HG02943 (cell line): Measurements from ENCODE around the gene NUTM2B.
"Not testable (repeated sequence)": the region's sequence is repeated elsewhere in the genome, so short reads cannot be mapped to it uniquely, and the experiment has no call there.

Source experiments
- ATAC-seq: cut with Tn5 transposase; IDR thresholded peaks from one replicate; pipeline ENCODE4 v1.9.1; 2021; ENCODE audit warnings: mild to moderate bottlenecking, low read depth, moderate library complexity; ENCODE audit not compliant: unreplicated experiment

The NUTM2B gene, protein sequence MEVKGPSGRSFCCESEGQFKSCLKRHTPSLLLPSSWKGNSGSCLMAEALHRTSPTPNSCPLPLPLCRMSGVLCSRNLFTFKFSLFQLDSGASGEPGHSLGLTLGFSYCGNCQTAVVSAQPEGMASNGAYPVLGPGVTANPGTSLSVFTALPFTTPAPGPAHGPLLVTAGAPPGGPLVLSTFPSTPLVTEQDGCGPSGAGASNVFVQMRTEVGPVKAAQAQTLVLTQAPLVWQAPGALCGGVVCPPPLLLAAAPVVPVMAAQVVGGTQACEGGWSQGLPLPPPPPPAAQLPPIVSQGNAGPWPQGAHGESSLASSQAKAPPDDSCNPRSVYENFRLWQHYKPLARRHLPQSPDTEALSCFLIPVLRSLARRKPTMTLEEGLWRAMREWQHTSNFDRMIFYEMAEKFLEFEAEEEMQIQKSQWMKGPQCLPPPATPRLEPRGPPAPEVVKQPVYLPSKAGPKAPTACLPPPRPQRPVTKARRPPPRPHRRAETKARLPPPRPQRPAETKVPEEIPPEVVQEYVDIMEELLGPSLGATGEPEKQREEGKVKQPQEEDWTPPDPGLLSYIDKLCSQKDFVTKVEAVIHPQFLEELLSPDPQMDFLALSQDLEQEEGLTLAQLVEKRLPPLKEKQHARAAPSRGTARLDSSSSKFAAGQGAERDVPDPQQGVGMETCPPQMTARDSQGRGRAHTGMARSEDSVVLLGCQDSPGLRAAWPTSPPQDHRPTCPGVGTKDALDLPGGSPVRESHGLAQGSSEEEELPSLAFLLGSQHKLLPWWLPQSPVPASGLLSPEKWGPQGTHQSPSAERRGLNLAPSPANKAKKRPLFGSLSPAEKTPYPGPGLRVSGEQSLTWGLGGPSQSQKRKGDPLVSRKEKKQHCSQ

DNA sequence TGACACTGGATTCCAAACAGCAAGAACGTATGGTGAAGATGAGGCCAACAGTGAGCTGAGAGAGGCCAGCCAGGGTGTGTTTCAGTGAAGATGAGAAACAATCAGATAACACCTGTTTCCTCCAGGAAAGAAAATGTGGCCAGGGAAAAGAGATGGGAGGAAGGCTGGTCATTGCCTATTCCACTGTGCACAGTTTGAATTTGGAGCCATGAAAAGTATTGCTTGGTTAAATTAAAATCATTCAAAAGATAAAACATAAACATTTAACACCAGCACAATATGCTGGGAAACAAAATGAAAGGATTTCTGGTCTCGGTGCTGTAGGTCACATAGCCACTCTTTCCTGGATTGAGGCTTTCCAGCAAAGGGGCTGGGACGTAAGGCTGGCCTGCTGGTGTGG lies at the start of gene NUTM2B:
TSS of gene NUTM2B (plus strand) at position 301 of the 400 bp plus-strand sequence. CDS start 383 bp downstream, outside the sequence.
- ATAC-seq: not testable (repeated sequence)

DNA sequence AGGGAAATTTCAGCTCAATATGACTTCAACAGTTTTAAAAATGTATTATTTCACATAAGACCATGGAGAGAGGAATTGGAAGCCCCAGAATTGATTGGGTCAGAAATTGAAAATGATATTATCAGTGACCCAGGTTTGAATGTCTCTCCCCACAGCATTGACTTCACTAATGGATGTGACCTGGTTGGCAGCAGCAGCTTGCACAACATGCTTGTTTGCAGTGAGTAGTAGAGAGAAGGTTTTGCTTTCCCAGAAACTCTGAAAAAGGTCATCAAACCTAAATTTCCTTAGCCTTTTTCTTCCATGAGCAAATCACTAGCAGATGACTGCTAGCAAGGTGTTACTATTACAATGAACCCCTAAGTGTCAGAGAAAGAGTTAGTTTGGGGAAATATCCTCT lies 39.7 kb upstream of the NUTM2B start:
- ATAC-seq: not testable (repeated sequence)

DNA sequence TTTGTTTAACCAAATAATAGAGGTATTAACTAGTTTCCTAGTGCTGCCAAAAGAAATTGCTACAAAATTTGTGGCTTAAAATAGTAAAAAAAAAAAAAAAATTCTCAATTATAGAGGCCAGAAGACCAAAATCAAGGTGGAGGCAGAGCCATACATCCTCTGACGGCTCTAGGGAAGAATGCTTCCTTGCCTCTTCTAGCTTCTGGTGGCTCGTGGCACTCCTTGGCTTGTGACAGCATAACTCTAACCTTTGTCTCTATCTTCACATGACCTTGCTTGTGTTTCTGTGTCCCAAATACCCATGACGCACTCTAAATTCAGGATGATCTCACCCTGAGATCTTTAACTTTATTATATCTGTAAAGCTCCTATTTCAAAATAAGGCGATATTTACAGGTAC lies 38.3 kb upstream of the NUTM2B start:
- ATAC-seq: not testable (repeated sequence)

DNA sequence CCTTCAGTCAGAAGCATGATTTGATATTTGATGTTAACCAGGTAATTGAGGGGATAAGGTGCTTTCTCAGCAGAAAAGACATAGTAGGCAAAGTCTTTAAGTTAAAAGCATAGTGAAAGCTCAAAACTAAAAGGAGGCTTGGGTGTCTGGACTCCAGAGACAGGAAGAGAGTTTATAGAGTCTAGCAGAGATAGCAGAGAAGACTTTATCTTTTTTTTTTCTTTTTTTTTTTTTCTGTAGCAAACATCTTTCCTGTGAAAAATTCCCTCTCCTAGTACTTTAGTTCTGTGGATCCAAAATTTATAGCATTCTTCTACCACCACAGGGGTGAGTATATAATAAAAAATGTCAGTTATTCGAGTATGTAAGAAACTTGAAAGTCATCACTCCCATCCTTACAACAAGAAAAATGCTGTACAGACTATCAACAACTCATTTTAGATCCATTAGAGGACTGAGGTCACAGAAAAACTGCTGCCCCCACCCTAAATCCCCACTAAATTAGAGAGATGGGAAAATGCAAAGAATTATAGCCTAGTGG lies 33.7 kb upstream of the NUTM2B start:
- not testable (repeated sequence) for ATAC-seq

DNA sequence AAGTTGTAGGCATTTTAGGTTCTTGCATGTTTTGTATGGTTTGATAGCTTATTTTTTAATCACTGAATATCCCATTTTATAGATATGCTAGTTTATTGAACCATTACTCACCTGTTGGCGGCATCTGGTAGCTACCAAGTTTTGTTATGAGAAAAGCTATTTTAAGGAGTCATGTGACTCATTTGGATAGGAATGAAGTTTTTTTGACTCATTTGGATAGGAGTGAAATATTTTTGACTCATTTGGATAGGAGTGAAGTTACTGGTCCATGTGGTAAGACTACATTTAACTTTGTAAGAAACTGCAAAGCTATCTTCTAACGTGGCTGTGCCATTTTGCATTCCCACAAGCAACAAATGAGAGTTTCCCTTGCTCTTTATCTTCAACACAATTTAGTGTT lies 28.1 kb upstream of the NUTM2B start:
- ATAC-seq: not testable (repeated sequence)

DNA sequence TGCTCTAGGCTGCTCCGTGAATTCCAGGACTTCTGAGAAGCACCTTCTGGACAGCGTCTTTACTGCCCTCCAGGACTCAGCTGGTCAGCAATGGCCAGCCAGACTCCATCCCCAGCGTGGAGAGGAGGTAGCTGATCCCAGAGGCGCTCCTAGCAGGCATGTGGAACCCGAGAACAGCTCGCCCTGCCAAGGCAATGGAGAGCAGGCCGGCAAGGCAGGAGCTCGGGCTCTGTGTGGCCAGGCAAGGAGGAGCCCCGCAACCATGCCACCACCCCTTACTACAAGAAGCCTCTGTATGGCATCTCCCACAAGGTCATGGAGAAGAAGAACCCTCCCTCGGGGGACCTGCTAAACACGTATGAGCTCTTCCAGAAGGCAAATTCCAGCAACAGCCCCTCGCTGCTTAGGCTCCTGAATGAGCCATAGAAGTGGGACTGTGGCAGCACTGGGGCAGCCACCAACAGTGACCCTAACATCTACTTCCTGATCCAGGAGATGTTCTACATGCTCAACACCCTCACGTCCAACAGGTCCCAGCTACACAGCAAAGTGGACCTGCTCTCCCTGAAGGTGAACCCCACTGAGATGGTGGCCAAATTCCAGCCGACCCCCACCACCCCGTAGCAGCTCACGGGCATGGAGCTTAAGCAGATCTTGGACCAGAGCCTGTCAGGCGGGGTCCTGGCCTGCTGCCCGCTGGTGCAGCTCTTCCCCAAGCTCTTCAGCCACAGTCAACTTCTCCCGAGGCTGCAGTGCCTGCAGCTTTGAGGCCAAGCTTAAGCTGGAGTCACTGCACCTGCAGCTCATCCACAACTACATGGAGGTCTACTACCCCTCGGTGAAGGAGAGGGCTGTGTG lies 19.8 kb upstream of the NUTM2B start:
- not testable (repeated sequence) for ATAC-seq

DNA sequence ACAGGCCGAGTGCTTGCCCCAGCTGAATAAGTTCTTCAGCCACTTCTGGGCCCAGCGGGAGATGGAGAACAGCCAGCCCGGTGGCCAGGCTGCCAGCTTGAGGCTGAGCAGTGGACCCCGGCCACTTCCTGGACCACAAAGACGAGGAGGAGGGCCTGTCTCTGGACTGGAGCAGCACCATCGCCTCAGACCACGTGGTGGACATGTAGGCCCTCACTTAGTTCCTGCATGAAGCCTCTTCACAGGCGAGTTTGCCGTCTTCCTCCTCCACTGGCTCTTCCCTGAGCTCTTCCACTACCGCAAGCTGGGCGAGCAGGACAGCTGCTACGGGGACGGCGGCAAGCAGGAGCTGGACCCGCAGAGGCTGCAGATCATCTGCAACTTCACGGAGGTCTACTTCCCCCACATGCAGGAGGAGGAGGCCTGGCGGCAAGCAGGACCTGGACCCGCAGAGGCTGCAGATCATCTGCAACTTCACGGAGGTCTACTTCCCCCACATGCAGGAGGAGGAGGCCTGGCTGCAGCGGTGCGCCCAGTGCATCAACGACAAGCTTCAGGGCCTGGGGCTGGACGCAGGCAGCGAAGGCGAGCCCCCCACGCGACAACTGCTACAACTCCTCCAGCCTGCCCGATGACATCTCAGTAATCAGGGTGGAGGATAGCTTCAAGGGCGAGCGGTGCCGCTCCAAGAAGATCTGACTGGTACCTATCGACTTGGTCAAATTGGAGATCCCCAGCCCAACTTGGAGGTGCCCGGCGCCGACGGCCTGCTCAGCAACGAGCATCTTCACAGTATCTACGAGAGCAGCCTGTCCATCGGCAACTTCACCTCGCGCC lies 18.9 kb upstream of the NUTM2B start:
- ATAC-seq: not testable (repeated sequence)

DNA sequence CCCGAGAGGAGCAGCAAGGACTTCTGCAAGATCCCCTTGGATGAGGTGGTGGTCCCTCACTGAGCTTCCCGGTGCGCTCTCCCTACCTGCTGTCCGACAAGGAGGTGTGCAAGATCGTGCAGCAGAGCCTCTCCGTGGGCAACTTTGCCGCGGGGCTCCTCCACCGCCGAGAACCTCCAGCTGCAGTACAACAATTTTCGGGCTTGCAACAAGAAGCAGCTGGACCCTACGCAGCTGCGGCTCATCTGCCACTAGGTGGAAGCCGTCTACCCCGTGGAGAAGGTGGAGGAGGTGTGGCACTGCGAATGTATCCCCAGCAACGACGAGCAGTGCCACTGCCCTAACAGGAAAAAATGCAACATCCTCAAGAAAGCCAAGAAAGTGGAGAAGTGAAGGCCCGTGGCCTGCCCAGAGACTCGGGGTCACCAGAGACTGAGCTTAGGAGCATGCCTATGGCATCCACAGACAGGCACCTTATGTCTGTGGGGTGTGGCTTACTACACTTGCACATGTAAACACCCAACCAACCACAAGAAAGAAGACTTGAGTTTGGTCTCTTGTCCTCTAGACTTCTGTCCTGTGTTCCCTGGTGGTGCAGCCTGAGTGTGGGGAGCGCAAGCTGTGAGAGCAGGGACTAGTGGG lies 17.9 kb upstream of the NUTM2B start:
- ATAC-seq: not testable (repeated sequence)

DNA sequence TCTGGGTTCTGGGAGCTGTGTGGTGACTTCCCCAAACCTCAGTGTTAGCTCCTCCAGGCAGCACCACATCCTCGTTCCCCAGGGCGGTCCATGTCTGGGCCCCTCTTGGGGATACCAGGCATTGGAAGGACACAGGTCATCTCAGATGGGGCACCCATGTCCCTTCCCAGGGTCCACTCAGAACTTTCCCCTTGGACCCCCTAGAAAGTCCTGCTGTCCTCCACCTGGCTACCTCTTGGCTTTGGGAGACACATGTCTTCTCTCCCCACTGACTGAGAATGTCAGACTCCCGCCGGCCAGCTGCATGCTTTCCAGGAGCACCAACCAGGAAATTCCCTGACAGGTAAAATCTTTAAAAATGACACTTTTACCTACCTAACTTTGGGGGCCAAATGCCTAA lies 16.4 kb upstream of the NUTM2B start:
- ATAC-seq: not testable (repeated sequence)

DNA sequence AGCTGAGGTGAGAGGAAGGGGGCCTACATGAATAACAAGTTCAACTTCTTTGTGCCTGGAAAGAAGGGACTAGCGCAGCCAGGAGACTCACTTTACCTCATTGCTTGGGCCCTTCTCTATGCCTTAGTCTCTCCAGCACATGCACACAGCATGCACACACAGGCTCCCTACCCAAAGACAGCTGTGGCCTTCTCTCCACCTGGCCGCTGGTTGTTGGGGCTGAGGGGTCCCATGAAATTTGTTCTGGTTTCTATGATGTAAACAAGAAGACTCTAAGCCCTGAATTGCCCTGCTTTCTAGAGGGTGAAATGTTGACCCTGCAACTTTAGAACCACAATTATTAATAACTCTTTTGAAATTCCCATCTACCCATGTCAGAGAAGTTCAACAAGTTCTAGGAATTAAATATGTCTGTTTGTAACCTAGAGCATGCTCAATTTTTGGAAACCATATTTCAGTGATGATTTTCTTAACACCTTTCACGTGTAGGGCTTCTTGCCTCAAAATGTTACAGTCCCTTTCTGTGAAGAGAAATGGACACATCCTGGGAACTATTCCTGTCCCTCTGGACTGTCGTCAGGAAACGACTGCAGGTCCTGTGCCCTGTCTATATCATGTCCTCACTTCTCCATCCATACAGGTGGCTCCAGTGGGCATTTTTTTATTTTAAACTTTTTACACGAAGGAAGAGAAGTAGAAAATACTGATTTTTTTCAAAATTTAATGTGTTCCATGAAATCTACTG lies 15.4 kb upstream of the NUTM2B start:
- not testable (repeated sequence) for ATAC-seq

DNA sequence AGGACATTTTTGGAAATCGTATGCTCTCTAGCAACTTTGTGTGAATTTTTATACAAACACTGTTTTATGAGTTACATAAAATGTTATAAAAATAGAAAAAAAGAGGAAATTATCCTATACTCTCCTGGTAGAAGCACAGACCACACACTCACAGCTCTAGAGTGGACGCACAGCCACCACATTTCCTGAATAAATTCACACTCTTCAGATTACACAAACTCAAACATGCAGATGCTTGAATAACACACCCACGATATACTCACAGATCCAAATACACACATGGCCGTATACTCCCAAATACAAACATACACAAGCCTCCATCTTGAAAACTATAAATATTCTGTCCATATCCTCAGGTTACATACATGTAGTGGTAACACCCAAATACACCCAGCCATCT lies 14.2 kb upstream of the NUTM2B start:
- ATAC-seq: not testable (repeated sequence)

DNA sequence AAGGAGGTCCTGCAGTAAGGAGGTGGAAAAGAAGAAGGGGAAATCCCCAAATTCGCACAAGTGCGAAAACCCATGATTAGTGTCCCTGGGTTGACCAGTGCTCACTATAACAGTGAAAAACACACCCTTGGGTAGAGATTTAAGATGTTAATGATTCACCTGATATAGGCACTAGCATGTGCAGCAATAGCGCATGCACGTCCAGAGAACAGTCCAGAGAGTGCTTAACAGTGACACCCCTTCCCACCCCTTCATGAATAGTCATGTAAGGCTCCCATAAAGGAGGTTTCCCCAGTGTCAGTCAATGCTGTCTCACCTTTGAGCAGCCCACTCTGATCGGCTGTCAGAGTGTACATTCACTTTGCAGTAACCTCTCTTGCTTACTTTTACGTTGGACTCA lies 6.4 kb upstream of the NUTM2B start:
- ATAC-seq: not testable (repeated sequence)

DNA sequence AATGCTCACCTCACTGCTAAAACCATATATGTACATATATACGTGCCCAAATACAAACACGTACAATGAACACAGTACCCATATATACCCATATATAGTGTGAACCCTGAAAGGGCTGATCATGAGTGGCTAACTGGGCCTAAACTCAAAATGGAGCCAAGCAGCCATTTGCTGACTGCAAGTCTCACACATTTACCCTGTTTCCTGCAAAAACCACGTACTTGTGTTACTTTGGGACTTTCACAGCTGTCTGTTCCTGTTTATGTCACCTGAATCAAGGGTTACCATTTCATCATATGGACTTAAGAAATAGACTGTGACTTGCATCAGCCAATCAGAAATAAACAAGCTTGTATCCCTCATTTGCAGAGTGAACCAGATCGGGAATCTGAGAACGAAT lies 5.9 kb upstream of the NUTM2B start:
- ATAC-seq: not testable (repeated sequence)

DNA sequence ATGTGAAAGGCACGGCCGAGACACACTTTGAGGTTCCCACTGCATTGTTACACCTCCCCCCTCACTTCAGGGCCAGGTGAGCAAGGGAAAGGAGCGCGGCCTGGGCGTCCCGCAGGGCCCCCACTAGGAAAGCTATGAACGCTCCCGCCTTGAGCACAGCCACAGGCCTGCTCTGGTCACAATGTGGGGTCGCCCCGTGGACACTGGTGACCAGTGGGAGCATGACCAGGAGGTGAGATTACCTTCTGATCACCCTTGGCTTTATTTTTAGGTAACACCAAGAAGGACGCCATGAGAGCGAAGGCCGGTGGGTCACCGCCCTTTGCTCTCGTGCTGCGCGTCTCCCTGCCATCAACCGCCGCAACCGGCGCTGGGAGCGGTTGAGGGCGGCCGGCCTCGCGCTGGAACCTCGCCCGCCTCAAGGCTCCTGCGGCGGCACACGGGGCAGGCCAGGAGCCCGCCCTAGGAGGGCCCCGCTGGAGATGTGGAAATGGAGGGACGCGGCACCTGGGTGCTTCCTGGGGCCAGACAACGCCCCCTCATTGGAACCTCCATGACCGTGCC lies 2.6 kb upstream of the NUTM2B start:
- not testable (repeated sequence) for ATAC-seq

DNA sequence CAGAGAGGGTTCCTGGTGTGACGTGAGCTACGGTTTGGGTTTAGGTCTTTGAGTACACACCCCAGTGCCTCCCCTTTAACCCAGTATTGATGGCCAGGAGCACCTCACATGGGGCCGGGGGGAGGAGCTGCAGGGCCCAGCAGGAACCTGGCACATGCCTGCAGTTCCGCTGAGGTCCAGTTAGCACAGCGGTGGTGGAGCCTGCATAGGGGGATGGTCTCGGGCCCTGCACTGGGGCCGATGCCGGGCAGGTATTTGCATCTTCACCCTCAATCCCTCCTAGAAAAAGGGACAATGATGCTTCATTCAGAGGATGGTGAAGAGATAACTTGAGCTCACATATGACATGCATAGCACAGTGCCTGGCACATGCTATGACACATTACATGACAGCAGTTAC lies 4.0 kb downstream of the NUTM2B start:
- not testable (repeated sequence) for ATAC-seq

DNA sequence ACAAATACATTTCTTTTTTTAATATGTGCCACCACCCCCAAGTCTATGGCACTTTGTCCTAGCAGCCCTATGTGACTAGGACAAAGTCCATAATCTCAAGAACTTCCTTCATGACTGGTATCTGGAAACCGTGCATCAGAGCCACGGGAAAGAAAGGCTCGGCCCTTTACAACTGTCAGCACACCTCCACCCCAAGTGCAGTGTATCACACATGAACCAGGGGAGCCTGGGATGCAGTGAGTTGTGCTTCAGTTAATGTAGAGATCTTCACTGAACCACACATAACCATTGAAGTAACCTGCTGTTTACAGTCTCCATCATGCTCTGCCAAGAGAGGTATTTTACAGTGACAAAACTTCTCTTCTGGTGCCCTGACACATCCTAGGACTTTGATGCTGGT lies 11.9 kb downstream of the NUTM2B start:
- not testable (repeated sequence) for ATAC-seq

DNA sequence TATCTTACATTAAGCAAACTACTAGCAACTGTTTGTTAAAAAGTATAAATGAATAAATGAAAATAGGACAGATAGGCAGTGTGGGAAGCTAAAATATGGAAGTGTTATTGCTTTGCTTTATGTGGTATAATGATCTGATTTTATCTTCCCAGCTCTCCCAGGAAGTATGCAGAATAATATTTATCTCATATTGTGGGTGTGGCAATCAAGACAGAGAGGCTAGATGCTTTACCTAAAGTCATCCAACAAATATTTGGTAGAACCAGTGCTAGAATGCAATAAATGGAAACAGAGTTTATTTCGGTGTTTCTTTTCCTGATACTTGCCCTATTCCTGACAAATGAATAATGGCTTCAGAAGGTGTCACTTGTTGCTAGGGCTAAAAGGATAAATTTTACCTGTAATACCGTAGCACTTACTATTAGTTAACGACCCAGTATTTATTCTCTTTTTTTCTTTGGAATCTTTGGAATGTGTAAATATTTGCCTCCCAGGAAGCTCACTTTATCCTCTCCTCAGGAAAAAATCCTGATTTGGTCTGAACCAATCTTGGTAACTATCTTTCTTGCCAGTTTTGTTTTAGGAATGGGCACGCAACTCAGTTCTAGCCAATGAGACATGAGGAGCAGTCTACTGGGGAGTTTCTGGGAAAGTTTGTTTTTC lies 14.0 kb downstream of the NUTM2B start:
- ATAC-seq: not testable (repeated sequence)
